GM23338 (cell line): Measurements from ENCODE around the gene RCBTB2. TPM values are rescaled to one million over a fixed set of nuclear protein-coding genes. Genes with fewer than 3 reads are reported as not detected.

Source experiments
- ATAC-seq: fragments of 200-7000 bp; cut with Tn5 transposase; 3 replicates; pipeline ENCODE4 v1.9.1; 2020
- DNase-seq: peaks from one replicate; pipeline ENCODE4 v3.0.0-alpha.2; 2015; ENCODE audit warnings: low spot score
- H2AFZ ChIP-seq: fragments of 200-600 bp; sonication (generic); 2 replicates; pipeline ENCODE4 v1.8.0; 2016; ENCODE audit warnings: antibody characterized with exemption, mild to moderate bottlenecking, moderate library complexity
- H3F3A ChIP-seq: fragments of 200-600 bp; sonication (generic); replicated peaks from 2 replicates; pipeline ENCODE4 v1.8.0; 2017; ENCODE audit warnings: antibody characterized with exemption, mixed run types, low read depth
- H3K27ac ChIP-seq: fragments of 200-600 bp; sonication (generic); 2 replicates; pipeline ENCODE4 v1.6.1; 2016; ENCODE audit warnings: low read depth
- H3K27me3 ChIP-seq: fragments of 200-600 bp; sonication (generic); 2 replicates; pipeline ENCODE4 v1.8.0; 2016; ENCODE audit warnings: mild to moderate bottlenecking, mixed run types, moderate library complexity; ENCODE audit not compliant: insufficient read depth
- H3K36me3 ChIP-seq: fragments of 200-600 bp; sonication (generic); 2 replicates; pipeline ENCODE4 v1.8.0; 2016; ENCODE audit warnings: mild to moderate bottlenecking; ENCODE audit not compliant: insufficient read depth
- H3K4me1 ChIP-seq: fragments of 200-600 bp; sonication (generic); 2 replicates; pipeline ENCODE4 v1.8.0; 2016; ENCODE audit warnings: mild to moderate bottlenecking, moderate library complexity; ENCODE audit not compliant: insufficient read depth
- H3K4me2 ChIP-seq: fragments of 200-600 bp; sonication (generic); 2 replicates; pipeline ENCODE4 v1.7.1; 2017; ENCODE audit warnings: mixed run types
- H3K4me3 ChIP-seq: fragments of 200-600 bp; sonication (generic); 2 replicates; pipeline ENCODE4 v1.6.1; 2016; ENCODE audit warnings: mixed run types
- H3K79me2 ChIP-seq: fragments of 200-600 bp; sonication (generic); replicated peaks from 2 replicates; pipeline ENCODE4 v1.8.0; 2017; ENCODE audit warnings: mild to moderate bottlenecking; ENCODE audit not compliant: insufficient read depth
- H3K9me2 ChIP-seq: fragments of 200-600 bp; sonication (generic); 2 replicates; pipeline ENCODE4 v1.8.0; 2017; ENCODE audit not compliant: insufficient read depth
- H4K20me1 ChIP-seq: fragments of 200-600 bp; sonication (generic); replicated peaks from 2 replicates; pipeline ENCODE4 v1.8.0; 2017; ENCODE audit warnings: mild to moderate bottlenecking; ENCODE audit not compliant: insufficient read depth
- H3K27ac Mint-ChIP-seq: 2 replicates; pipeline ENCODE4 v1.8.0; 2020; ENCODE audit warnings: inconsistent platforms, mild to moderate bottlenecking, moderate library complexity, mixed read lengths
- H3K27me3 Mint-ChIP-seq: 3 replicates; pipeline ENCODE4 v1.8.0; 2022; ENCODE audit warnings: low read depth, mild to moderate bottlenecking, moderate library complexity, mixed read lengths, inconsistent platforms; ENCODE audit not compliant: insufficient read depth, poor library complexity
- H3K36me3 Mint-ChIP-seq: 3 replicates; pipeline ENCODE4 v1.8.0; 2021; ENCODE audit warnings: low read depth, mild to moderate bottlenecking, inconsistent platforms, moderate library complexity, mixed read lengths
- H3K4me1 Mint-ChIP-seq: 3 replicates; pipeline ENCODE4 v1.8.0; 2020; ENCODE audit warnings: mild to moderate bottlenecking, inconsistent platforms, mixed read lengths
- H3K4me3 Mint-ChIP-seq: 3 replicates; pipeline ENCODE4 v1.8.0; 2021; ENCODE audit warnings: moderate library complexity, mild to moderate bottlenecking, inconsistent platforms, mixed read lengths
- H3K9me3 Mint-ChIP-seq: 3 replicates; pipeline ENCODE4 v1.8.0; 2020; ENCODE audit warnings: moderate library complexity, mild to moderate bottlenecking, inconsistent platforms, mixed read lengths
- CREB1 ChIP-seq: fragments of 250-450 bp; sonication (Bioruptor Pico); IDR thresholded peaks from 2 replicates; pipeline ENCODE4 v1.5.0; 2020; ENCODE audit warnings: low read depth, mild to moderate bottlenecking, moderate library complexity
- CTCF ChIP-seq, 2 experiments: fragments of 200-600 bp in 1 of 2; sonication (generic) in 1 of 2; conservative IDR thresholded peaks; 2 replicates each; pipeline versions ENCODE4 v1.5.1 to v1.6.1; 2016 to 2017; ENCODE audit warnings: antibody characterized with exemption in 2 of 2, low read depth in 2 of 2, mild to moderate bottlenecking in 2 of 2, moderate library complexity in 1 of 2
- ETS1 ChIP-seq: IDR thresholded peaks from 2 replicates; pipeline ENCODE4 v1.6.1; 2016; ENCODE audit warnings: antibody characterized with exemption
- EZH2 ChIP-seq: fragments of 200-600 bp; sonication (generic); IDR thresholded peaks from one replicate; pipeline ENCODE4 v1.8.0; 2017; ENCODE audit warnings: antibody characterized with exemption, mild to moderate bottlenecking, low read depth; ENCODE audit not compliant: unreplicated experiment
- EZH2phosphoT487 ChIP-seq: fragments of 200-600 bp; sonication (generic); IDR thresholded peaks from one replicate; pipeline ENCODE4 v1.8.1; 2018; ENCODE audit warnings: antibody characterized with exemption; ENCODE audit not compliant: unreplicated experiment
- REST ChIP-seq: IDR thresholded peaks from one replicate; pipeline ENCODE4 v1.6.1; 2018; ENCODE audit warnings: antibody characterized with exemption; ENCODE audit not compliant: unreplicated experiment
- STAT1 ChIP-seq: IDR thresholded peaks from one replicate; pipeline ENCODE4 v1.6.1; 2016; ENCODE audit warnings: antibody characterized with exemption; ENCODE audit not compliant: unreplicated experiment
- ZNF114 ChIP-seq: fragments of 250-450 bp; sonication (Bioruptor Pico); IDR thresholded peaks from 2 replicates; pipeline ENCODE4 v1.5.0; 2020; ENCODE audit warnings: mild to moderate bottlenecking, moderate library complexity
- polyA plus RNA-seq: library from polyadenylated mRNA; unstranded; fragments of >200 nt; fragmentation: Nextera tagmentation; extraction: Ambion mirVana; gene quantifications from 2 replicates; pipeline ENCODE4 v1.2.1, GENCODE V29; 2016
- total RNA-seq: library from RNA; depleted of rRNA; stranded (reverse); fragments of >200 nt; shearing (Covaris generic); gene quantifications from 2 replicates; pipeline ENCODE4 v1.2.3, GENCODE V29; 2014

RCBTB2 gene
- total and polyA plus RNA-seq, 2 experiments from 2014 or later, result 8.1 to 20.8 TPM

- 0 out of 2 replicates have a peak, but pooled peaks cover 3% of the 10 kb centered on the region for H3K36me3 ChIP-seq
- H4K20me1 ChIP-seq, result no peaks in the 10 kb centered on the region
- no peaks in the 10 kb centered on the region for H3K9me3 Mint-ChIP-seq
- no peaks in the 10 kb centered on the region for H3K79me2 ChIP-seq
- H3K27me3 ChIP-seq, result no peaks in the 10 kb centered on the region
- no peak overlapping the region for H3K4me2 ChIP-seq
- peak overlapping the region; percentile 51; the same call in 1 of the 2 replicates for H3K27ac ChIP-seq
- peak overlapping the region; percentile 93 for H3K27ac Mint-ChIP-seq
- DNase-seq (peak; percentile 59), ATAC-seq (peak; percentile 82)
- H3K9me2 ChIP-seq, result no peaks in the 10 kb centered on the region
- H3K36me3 Mint-ChIP-seq, result no peaks in the 10 kb centered on the region
- H3K4me1 Mint-ChIP-seq, result peaks cover 11% of the 10 kb centered on the region; the same call in 2 of the 3 replicates
- TF ChIP-seq CREB1 (CRISPR knock-in tag) (no peak), CTCF (conservative IDR thresholded peaks at IDR 0.05; ENCODE audit: low read depth in 2 of 2) (peak; percentile 25 to 47; a peak in 2 of 4 replicates)
- no peak overlapping the region for H3K4me3 Mint-ChIP-seq
- H2AFZ ChIP-seq, result no peak overlapping the region
- H3F3A ChIP-seq, result no peaks in the 10 kb centered on the region
- peaks cover 5% of the 10 kb centered on the region for H3K27me3 Mint-ChIP-seq
- 0 out of 2 replicates have a peak, but pooled peaks cover 6% of the 10 kb centered on the region for H3K4me1 ChIP-seq
- H3K4me3 ChIP-seq, result no peak overlapping the region
These were observed 27.9 kb downstream of the RCBTB2 start for GRCh38 chr13:48505012-48505411.

- Histone ChIP-seq H3K27ac (peak overlapping the region; percentile 51; the same call in 1 of the 2 replicates), H3K79me2 (no peaks in the 10 kb centered on the region), H3K4me2 (no peak overlapping the region), H3K9me2 (no peaks in the 10 kb centered on the region), H4K20me1 (no peaks in the 10 kb centered on the region), H2AFZ (no peak overlapping the region), H3K36me3 (0 out of 2 replicates have a peak, but pooled peaks cover 3% of the 10 kb centered on the region), H3K4me3 (no peak overlapping the region), H3K27me3 (no peaks in the 10 kb centered on the region), H3K4me1 (0 out of 2 replicates have a peak, but pooled peaks cover 6% of the 10 kb centered on the region), H3F3A (no peaks in the 10 kb centered on the region)
- Mint-ChIP-seq H3K27me3 (peaks cover 5% of the 10 kb centered on the region), H3K9me3 (no peaks in the 10 kb centered on the region), H3K4me1 (peaks cover 11% of the 10 kb centered on the region; the same call in 2 of the 3 replicates), H3K36me3 (no peaks in the 10 kb centered on the region), H3K27ac (peak overlapping the region; percentile 93), H3K4me3 (no peak overlapping the region)
- no peak for TF ChIP-seq STAT1
- no peak for TF ChIP-seq ZNF114 (CRISPR knock-in tag)
- no peak for TF ChIP-seq EZH2
- TF ChIP-seq REST, result no peak
- TF ChIP-seq CTCF (conservative IDR thresholded peaks at IDR 0.05; ENCODE audit: low read depth in 2 of 2), result peak in 1 of 2 experiments; percentile 61; a peak in 2 of 4 replicates
- TF ChIP-seq EZH2phosphoT487, result no peak
- TF ChIP-seq CREB1 (CRISPR knock-in tag), result no peak
- TF ChIP-seq ETS1, result no peak
- DNase-seq (peak; percentile 34), ATAC-seq (peak; percentile 78)
These were observed 28.3 kb downstream of the RCBTB2 start for GRCh38 chr13:48504606-48505005.
